Tibial artery (tissue), 4 donors: ENCODE results near the gene TOGARAM2.

ENCODE experiments used
- DNase-seq, 2 donors: peaks; one replicate each; pipeline ENCODE4 v3.0.0-alpha.2; 2019
- H3K27ac ChIP-seq, 2 donors: fragments of 200-600 bp; sonication (generic) in 1 of 2; 1 replicate in 1 of 2; 2 replicates in 1 of 2; pipeline ENCODE4 v1.5.1; 2018 to 2019; ENCODE audit warnings: mild to moderate bottlenecking in 1 of 2
- H3K27me3 ChIP-seq, 2 donors: fragments of 200-600 bp; sonication (generic) in 1 of 2; one replicate each; pipeline versions ENCODE4 v1.5.1 to v1.6.0; 2016 to 2019
- H3K36me3 ChIP-seq, 3 donors: fragments of 200-600 bp; sonication (generic) in 2 of 3; one replicate each; pipeline ENCODE4 v1.5.1; 2016 to 2019; ENCODE audit warnings: mild to moderate bottlenecking in 2 of 3
- H3K4me1 ChIP-seq, 4 donors: fragments of 200-600 bp; sonication (generic) in 2 of 4; 1 replicate in 3 of 4; 2 replicates in 1 of 4; pipeline ENCODE4 v1.5.1; 2016 to 2019
- H3K4me3 ChIP-seq, 2 donors: fragments of 200-600 bp; sonication (generic) in 1 of 2; 1 replicate in 1 of 2; 2 replicates in 1 of 2; pipeline ENCODE4 v1.5.1; 2018 to 2019; ENCODE audit warnings: mild to moderate bottlenecking in 2 of 2
- H3K9me3 ChIP-seq, 3 donors: fragments of 200-600 bp; sonication (generic) in 1 of 3; one replicate each; pipeline ENCODE4 v1.5.1; 2016 to 2019
- intact Hi-C: fragments of 100-400 bp; cut with DNase I; formaldehyde crosslinking; loops from one replicate; pipeline ENCODE4 v1.15.0; 2023; ENCODE audit warnings: low total_unique reads
- TF ChIP-seq, protein P1 (sequence below), 2 experiments: fragments of 200-600 bp in 1 of 2; fragments of 450-650 bp in 1 of 2; IDR thresholded peaks; one replicate each; pipeline ENCODE4 v1.5.1; 2017 to 2019; ENCODE audit warnings: antibody characterized with exemption in 2 of 2, mild to moderate bottlenecking in 1 of 2, moderate library complexity in 1 of 2

Gene TOGARAM2

DNA sequence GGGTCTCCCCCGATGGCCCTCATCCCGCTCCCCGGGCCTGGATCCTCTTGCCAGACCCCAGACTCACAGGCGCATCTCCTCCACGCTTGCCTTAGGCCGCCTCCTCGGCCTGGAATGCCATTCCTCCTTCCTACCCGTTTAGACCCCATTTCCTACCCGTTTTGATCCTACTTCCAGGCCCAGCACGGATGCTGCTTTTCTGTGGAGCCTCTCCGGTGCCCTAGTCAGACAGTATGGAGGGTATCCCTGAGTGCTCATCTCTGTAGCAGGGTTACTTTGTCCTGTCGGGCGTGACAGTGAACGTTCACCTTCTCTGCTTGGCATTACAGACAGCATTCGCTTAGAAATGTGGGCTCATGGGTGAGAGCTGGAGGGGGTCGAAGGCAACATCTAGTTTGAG is 9.3 kb downstream of the TOGARAM2 start:
- intact Hi-C loops: no loop called here
- Histone ChIP-seq H3K4me1 (peaks cover 0 to 10% (median 4%) of the 10 kb centered on the region in 4 donors), H3K27me3 (no peaks in the 10 kb centered on the region), H3K9me3 (no peaks in the 10 kb centered on the region), H3K36me3 (no peaks in the 10 kb centered on the region), H3K27ac (no peak overlapping the region), H3K4me3 (no peak overlapping the region)
- DNase-seq: no peak
- TF ChIP-seq, protein P1, sequence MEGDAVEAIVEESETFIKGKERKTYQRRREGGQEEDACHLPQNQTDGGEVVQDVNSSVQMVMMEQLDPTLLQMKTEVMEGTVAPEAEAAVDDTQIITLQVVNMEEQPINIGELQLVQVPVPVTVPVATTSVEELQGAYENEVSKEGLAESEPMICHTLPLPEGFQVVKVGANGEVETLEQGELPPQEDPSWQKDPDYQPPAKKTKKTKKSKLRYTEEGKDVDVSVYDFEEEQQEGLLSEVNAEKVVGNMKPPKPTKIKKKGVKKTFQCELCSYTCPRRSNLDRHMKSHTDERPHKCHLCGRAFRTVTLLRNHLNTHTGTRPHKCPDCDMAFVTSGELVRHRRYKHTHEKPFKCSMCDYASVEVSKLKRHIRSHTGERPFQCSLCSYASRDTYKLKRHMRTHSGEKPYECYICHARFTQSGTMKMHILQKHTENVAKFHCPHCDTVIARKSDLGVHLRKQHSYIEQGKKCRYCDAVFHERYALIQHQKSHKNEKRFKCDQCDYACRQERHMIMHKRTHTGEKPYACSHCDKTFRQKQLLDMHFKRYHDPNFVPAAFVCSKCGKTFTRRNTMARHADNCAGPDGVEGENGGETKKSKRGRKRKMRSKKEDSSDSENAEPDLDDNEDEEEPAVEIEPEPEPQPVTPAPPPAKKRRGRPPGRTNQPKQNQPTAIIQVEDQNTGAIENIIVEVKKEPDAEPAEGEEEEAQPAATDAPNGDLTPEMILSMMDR (IDR thresholded peaks at IDR 0.05): no peak

DNA sequence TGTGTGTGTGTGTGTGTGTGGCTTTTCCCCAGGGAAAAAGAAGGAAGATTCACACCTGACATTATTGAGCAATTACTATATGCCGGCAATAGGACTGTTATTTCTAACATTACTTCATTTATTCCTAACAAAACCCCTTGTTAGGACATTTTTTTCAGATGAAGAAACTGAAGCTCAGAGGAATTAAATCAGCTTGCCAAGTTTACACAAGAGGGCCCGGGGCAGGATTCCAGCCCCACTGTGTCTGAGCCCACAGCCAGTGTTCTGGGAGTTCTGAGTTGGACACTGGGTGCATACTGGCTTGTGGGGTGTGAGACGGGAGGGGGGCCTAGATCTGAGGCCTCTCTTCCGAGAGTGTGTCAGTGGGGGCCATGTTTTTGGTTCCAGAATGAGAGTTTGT is 9.9 kb downstream of the TOGARAM2 start:
- peak in 1 of 2 donors; percentile 64 for DNase-seq
- TF ChIP-seq, protein P1 (IDR thresholded peaks at IDR 0.05): no peak
- intact Hi-C loops: no loop called here
- H3K4me1 ChIP-seq: peaks cover 0 to 10% (median 4%) of the 10 kb centered on the region in 4 donors
- H3K4me3 ChIP-seq: no peak overlapping the region
- no peaks in the 10 kb centered on the region for H3K27me3 ChIP-seq
- no peaks in the 10 kb centered on the region for H3K9me3 ChIP-seq
- H3K27ac ChIP-seq: no peak overlapping the region
- no peaks in the 10 kb centered on the region for H3K36me3 ChIP-seq

DNA sequence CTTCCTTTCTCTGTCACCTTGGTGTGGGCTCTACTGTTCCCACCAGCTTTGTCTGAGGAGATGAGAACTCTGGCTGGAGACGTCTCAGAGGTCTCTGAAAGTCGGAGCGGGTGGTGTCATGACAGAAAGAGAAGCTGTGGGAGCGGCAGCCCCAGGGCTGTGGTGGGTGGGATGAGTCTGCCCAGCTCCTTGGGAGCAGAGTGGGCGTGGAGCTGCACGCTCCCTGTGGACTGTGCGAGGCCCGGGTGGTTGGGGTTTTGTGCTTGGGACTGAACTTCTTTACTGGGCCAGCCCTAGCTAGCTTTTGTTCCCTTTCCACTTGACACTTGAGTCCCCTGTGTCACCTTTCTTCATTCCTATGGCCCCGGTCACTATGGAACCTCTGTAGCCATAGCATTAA is 10.4 kb downstream of the TOGARAM2 start:
- TF ChIP-seq, protein P1 (IDR thresholded peaks at IDR 0.05): no peak
- intact Hi-C loops: no loop called here
- Histone ChIP-seq H3K27me3 (no peaks in the 10 kb centered on the region), H3K9me3 (no peaks in the 10 kb centered on the region), H3K36me3 (no peaks in the 10 kb centered on the region), H3K27ac (no peak overlapping the region), H3K4me1 (peaks cover 0 to 10% (median 4%) of the 10 kb centered on the region in 4 donors), H3K4me3 (no peak overlapping the region)
- no peak for DNase-seq

DNA sequence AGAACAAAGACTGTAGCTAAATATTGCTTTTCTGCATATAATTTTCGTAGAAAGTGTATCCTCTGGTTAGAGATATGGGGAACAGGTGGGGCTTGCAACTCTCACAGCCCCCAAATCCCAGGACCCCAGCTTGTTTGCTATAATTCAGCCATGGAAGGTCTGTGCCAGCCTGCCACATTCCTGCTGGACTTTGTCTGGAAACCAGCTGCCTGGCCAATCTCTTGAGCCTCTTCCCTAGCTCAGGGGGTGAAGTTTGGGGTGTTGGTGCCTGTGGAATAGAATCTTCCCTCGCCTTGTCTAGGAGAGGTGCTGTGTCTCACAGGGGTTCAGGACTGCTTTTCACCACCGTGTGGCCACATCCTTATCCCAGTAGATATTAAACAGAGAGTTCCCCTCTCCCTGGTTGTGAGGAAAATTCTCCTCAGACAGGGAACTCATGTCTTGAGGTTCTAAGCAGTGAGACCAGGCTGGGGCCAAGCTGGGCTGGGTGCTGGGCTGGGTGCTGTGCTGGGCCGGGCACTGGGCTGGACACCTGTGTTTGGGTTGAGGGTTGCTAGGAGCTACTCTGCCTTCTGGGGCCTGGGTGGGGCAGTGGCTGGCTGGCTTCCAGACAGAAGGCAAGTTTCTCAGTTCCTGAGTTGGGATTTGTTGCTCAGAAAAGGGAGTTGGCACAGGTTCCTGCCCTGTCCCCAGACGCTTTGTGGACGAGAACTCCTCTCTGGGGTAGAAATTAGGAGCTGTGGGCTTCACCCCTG is 12.3 kb downstream of the TOGARAM2 start:
- TF ChIP-seq, protein P1 (IDR thresholded peaks at IDR 0.05): no peak
- Histone ChIP-seq H3K4me3 (no peak overlapping the region), H3K27me3 (no peaks in the 10 kb centered on the region), H3K4me1 (peaks cover 0 to 10% (median 4%) of the 10 kb centered on the region in 4 donors), H3K36me3 (no peaks in the 10 kb centered on the region), H3K9me3 (no peaks in the 10 kb centered on the region), H3K27ac (no peak overlapping the region)
- intact Hi-C loops: no loop called here
- no peak for DNase-seq

DNA sequence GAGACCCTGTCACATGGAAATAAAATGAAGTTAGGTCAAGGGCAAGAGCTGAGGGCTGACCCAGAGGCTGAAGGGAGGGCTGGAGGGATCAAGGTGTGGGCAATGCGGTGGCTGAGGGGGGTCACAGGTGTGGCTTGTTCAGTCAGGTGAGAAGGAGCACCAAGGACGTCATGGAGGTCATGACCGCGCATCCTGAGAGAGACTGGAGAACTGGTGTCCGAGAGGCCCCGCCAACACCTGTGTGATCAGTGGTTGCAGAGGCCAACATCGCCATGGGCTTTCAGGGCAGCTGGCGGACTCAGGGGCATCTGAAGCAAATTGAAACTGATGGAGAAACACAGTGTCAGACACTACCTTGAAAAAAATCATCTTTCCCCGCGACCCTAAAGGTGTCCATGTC is 13.0 kb downstream of the TOGARAM2 start:
- no peaks in the 10 kb centered on the region for H3K36me3 ChIP-seq
- H3K27ac ChIP-seq: no peak overlapping the region
- intact Hi-C loops: no loop called here
- H3K27me3 ChIP-seq: no peaks in the 10 kb centered on the region
- TF ChIP-seq, protein P1 (IDR thresholded peaks at IDR 0.05): no peak
- peaks cover 0 to 10% (median 4%) of the 10 kb centered on the region in 4 donors for H3K4me1 ChIP-seq
- H3K4me3 ChIP-seq: no peak overlapping the region
- no peak for DNase-seq
- H3K9me3 ChIP-seq: no peaks in the 10 kb centered on the region
